ENCODE results near the gene YIPF4. TPM values are rescaled to one million over a fixed set of nuclear protein-coding genes. Genes with fewer than 3 reads are reported as not detected.
A peak's percentile ranks its signal among the peaks of the same experiment; 100 is the strongest.
"Not testable (repeated sequence)": the region's sequence is repeated elsewhere in the genome, so short reads cannot be mapped to it uniquely, and the experiment has no call there.

The YIPF4 gene
- total RNA-seq, 2 donors from 2014 or later, result 19.0 to 25.0 TPM

GRCh38 chr2:32264422-32265105, 13.1 kb upstream of the YIPF4 start, which contains the start of gene NLRC4:
NLRC4 (minus strand) TSS chr2:32264886; CDS start chr2:32256775, 8,111 bp downstream.
- ATAC-seq (ENCODE audit: insufficient number of reproducible peaks, low FRiP score, low read depth), result no peak
- Histone ChIP-seq H3K9me3 (no peaks in the 10 kb centered on the region), H3K27me3 (replicated peaks; ENCODE audit: insufficient read depth) (no peaks in the 10 kb centered on the region), H3K4me3 (peak within 1 kb of the TSS; percentile 4), H3K27ac (peak within 1 kb of the TSS in 1 of 2 donors; percentile 7), H3K36me3 (no peaks in the 10 kb centered on the region), H3K4me1 (ENCODE audit: control insufficient read depth in 1 of 2, low read depth in 2 of 2) (peaks cover 0 to 8% of the 10 kb centered on the region in 2 donors)
- no peak for DNase-seq (ENCODE audit: low spot score)
- TF ChIP-seq CTCF (IDR thresholded peaks at IDR 0.05), result no peak

GRCh38 chr2:32271063-32271462, 6.6 kb upstream of the YIPF4 start:
- DNase-seq (ENCODE audit: low spot score) (no peak), ATAC-seq (ENCODE audit: insufficient number of reproducible peaks, low FRiP score, low read depth) (no peak)
- no peaks in the 10 kb centered on the region for H3K27me3 ChIP-seq (replicated peaks; ENCODE audit: insufficient read depth)
- H3K27ac ChIP-seq, result no peak overlapping the region
- no peaks in the 10 kb centered on the region for H3K36me3 ChIP-seq
- no peak for TF ChIP-seq CTCF (IDR thresholded peaks at IDR 0.05)
- no peaks in the 10 kb centered on the region for H3K9me3 ChIP-seq
- no peak overlapping the region for H3K4me3 ChIP-seq
- peaks cover 0 to 8% of the 10 kb centered on the region in 2 donors for H3K4me1 ChIP-seq (ENCODE audit: control insufficient read depth in 1 of 2, low read depth in 2 of 2)

GRCh38 chr2:32272279-32272678, 5.4 kb upstream of the YIPF4 start:
- no peak for ATAC-seq (ENCODE audit: insufficient number of reproducible peaks, low FRiP score, low read depth)
- H3K4me1 ChIP-seq (ENCODE audit: control insufficient read depth in 1 of 2, low read depth in 2 of 2), result peaks cover 5 to 12% of the 10 kb centered on the region in 2 donors
- H3K27ac ChIP-seq, result no peak overlapping the region
- H3K36me3 ChIP-seq, result no peaks in the 10 kb centered on the region
- TF ChIP-seq CTCF (IDR thresholded peaks at IDR 0.05), result no peak
- no peak for DNase-seq (ENCODE audit: low spot score)
- H3K27me3 ChIP-seq (replicated peaks; ENCODE audit: insufficient read depth), result no peaks in the 10 kb centered on the region
- no peak overlapping the region for H3K4me3 ChIP-seq
- no peaks in the 10 kb centered on the region for H3K9me3 ChIP-seq

GRCh38 chr2:32274289-32274688, 3.4 kb upstream of the YIPF4 start:
- Histone ChIP-seq H3K36me3 (no peaks in the 10 kb centered on the region), H3K4me3 (no peak overlapping the region), H3K27me3 (replicated peaks; ENCODE audit: insufficient read depth) (no peaks in the 10 kb centered on the region), H3K9me3 (no peaks in the 10 kb centered on the region), H3K27ac (no peak overlapping the region), H3K4me1 (ENCODE audit: control insufficient read depth in 1 of 2, low read depth in 2 of 2) (peaks cover 5 to 11% of the 10 kb centered on the region in 2 donors)
- DNase-seq (ENCODE audit: low spot score), result no peak
- no peak for ATAC-seq (ENCODE audit: insufficient number of reproducible peaks, low FRiP score, low read depth)
- TF ChIP-seq CTCF (IDR thresholded peaks at IDR 0.05), result no peak

GRCh38 chr2:32275790-32276189, 1.9 kb upstream of the YIPF4 start:
- not testable (repeated sequence) for H3K27me3 ChIP-seq (replicated peaks; ENCODE audit: insufficient read depth); H3K36me3 ChIP-seq; H3K9me3 ChIP-seq; ATAC-seq (ENCODE audit: insufficient number of reproducible peaks, low FRiP score, low read depth); H3K4me3 ChIP-seq; H3K27ac ChIP-seq; DNase-seq (ENCODE audit: low spot score)
- H3K4me1 ChIP-seq (ENCODE audit: control insufficient read depth in 1 of 2, low read depth in 2 of 2), result peaks cover 5 to 20% of the 10 kb centered on the region in 2 donors

GRCh38 chr2:32277363-32277673, 386 bp upstream of the YIPF4 start:
- Histone ChIP-seq H3K4me3 (peak overlapping the region; percentile 94), H3K27ac (peak overlapping the region; percentile 74 to 81), H3K4me1 (ENCODE audit: control insufficient read depth in 1 of 2, low read depth in 2 of 2) (peaks cover 5 to 20% of the 10 kb centered on the region in 2 donors), H3K27me3 (replicated peaks; ENCODE audit: insufficient read depth) (no peaks in the 10 kb centered on the region), H3K36me3 (no peaks in the 10 kb centered on the region), H3K9me3 (no peaks in the 10 kb centered on the region)
- DNase-seq (ENCODE audit: low spot score) (no peak), ATAC-seq (ENCODE audit: insufficient number of reproducible peaks, low FRiP score, low read depth) (no peak)
- TF ChIP-seq CTCF (IDR thresholded peaks at IDR 0.05), result no peak

Measured in thoracic aorta (tissue), 2 donors.